Lower lobe of right lung (tissue), 2 donors: ENCODE data around the gene MYH15. TPM values are rescaled to one million over a fixed set of nuclear protein-coding genes. Genes with fewer than 3 reads are reported as not detected.

Source experiments
- ATAC-seq, 2 donors: fragments of 200-7000 bp; cut with Tn5 transposase; one replicate each; pipeline ENCODE4 v1.9.1; 2020 to 2022; ENCODE audit warnings: mild to moderate bottlenecking in 2 of 2, moderate library complexity in 2 of 2
- DNase-seq: peaks from one replicate; pipeline ENCODE4 v3.0.0-alpha.2; 2020
- H3K27ac ChIP-seq: fragments of 200-600 bp; one replicate; pipeline ENCODE4 v1.8.0; 2022
- H3K27me3 ChIP-seq: fragments of 200-600 bp; one replicate; pipeline ENCODE4 v1.8.0; 2022; ENCODE audit warnings: low read depth
- H3K36me3 ChIP-seq: fragments of 200-600 bp; one replicate; pipeline ENCODE4 v1.8.0; 2022; ENCODE audit warnings: mild to moderate bottlenecking
- H3K4me1 ChIP-seq: fragments of 200-600 bp; one replicate; pipeline ENCODE4 v1.8.0; 2022
- H3K4me3 ChIP-seq: fragments of 200-600 bp; one replicate; pipeline ENCODE4 v1.8.0; 2022; ENCODE audit warnings: mild to moderate bottlenecking
- H3K9me3 ChIP-seq: fragments of 200-600 bp; one replicate; pipeline ENCODE4 v1.8.0; 2022
- intact Hi-C: fragments of 100-400 bp; cut with DNase I; formaldehyde crosslinking; loops from one replicate; pipeline ENCODE4 v1.11.0; 2022
- total RNA-seq: library from RNA; stranded (reverse); fragmentation: NEBNext Ultra II Directional; extraction: Animal tissue kit (Norgen Biotek cat#: 25700); gene quantifications from one replicate; pipeline ENCODE4 v1.2.1, GENCODE V29; 2021
- TF ChIP-seq, protein P1 (sequence below): fragments of 200-600 bp; IDR thresholded peaks from one replicate; pipeline ENCODE4 v1.8.0; 2022; ENCODE audit warnings: antibody characterized with exemption, mild to moderate bottlenecking
- donor health status: DM: no; HTN: yes; CAD: no; lungs with severe emphysema.

The MYH15 gene
- total RNA-seq, 1 donor from 2014 or later = 1.0 TPM

DNA sequence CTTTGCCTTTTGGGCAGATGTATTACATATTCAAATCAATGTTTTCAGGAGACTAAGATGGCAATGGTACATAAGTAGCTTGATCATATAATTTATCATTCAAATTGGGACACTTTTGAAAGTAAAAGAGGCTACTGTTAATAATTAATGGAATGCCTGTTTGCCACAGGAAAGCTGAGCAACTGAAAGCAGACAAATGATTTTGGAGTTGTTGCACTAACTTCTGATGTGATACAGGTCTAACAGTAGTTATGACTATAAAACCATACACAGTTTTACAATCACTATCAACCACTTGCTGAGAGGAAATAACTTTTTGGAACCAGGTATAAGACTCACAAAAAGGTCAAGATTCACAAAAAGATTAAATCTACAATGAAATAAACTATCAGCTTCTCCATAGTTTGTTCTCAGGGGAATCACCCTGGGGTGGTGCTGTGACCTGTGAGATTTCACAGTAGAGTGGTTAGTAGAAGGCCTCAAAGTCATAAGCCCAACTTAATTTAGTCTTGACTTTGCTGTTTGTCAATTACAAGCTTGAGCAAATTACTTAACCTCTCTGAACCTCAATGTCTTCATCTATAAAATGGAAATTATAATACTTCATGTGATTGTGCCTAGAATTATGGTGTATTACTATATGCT lies 171.4 kb downstream of the MYH15 start:
- intact Hi-C loops = no loop called here
- Histone ChIP-seq H3K4me1 (no peaks in the 10 kb centered on the region), H3K36me3 (no peaks in the 10 kb centered on the region), H3K27me3 (no peaks in the 10 kb centered on the region), H3K4me3 (no peak overlapping the region), H3K9me3 (no peaks in the 10 kb centered on the region), H3K27ac (no peak overlapping the region)
- DNase-seq (no peak), ATAC-seq (no peak)
- TF ChIP-seq, protein P1, sequence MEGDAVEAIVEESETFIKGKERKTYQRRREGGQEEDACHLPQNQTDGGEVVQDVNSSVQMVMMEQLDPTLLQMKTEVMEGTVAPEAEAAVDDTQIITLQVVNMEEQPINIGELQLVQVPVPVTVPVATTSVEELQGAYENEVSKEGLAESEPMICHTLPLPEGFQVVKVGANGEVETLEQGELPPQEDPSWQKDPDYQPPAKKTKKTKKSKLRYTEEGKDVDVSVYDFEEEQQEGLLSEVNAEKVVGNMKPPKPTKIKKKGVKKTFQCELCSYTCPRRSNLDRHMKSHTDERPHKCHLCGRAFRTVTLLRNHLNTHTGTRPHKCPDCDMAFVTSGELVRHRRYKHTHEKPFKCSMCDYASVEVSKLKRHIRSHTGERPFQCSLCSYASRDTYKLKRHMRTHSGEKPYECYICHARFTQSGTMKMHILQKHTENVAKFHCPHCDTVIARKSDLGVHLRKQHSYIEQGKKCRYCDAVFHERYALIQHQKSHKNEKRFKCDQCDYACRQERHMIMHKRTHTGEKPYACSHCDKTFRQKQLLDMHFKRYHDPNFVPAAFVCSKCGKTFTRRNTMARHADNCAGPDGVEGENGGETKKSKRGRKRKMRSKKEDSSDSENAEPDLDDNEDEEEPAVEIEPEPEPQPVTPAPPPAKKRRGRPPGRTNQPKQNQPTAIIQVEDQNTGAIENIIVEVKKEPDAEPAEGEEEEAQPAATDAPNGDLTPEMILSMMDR = no peak

DNA sequence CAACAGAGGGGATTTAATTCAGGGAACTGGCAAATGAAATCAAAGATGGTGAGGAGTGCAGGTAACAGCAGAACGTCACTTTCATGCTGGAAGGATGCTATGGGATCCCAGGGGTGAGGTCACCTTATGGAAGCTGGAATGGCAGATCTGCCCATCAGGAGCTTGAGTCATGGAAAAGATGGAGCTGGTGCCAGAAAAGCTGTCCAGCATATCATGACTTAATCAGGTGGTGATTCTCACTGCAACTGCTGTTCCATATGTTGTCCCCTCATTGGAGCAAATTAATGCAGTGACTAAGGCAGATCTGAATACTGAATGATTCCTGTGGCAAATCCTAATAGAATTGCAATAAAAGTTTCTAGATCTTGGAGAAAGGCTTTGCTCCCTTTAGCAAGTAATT lies 175.7 kb downstream of the MYH15 start:
- TF ChIP-seq, protein P1 = no peak
- intact Hi-C loops = no loop called here
- no peaks in the 10 kb centered on the region for H3K27me3 ChIP-seq
- H3K27ac ChIP-seq = no peak overlapping the region
- no peaks in the 10 kb centered on the region for H3K9me3 ChIP-seq
- H3K4me1 ChIP-seq = no peaks in the 10 kb centered on the region
- no peak for DNase-seq
- ATAC-seq = no peak
- no peaks in the 10 kb centered on the region for H3K36me3 ChIP-seq
- H3K4me3 ChIP-seq = no peak overlapping the region

DNA sequence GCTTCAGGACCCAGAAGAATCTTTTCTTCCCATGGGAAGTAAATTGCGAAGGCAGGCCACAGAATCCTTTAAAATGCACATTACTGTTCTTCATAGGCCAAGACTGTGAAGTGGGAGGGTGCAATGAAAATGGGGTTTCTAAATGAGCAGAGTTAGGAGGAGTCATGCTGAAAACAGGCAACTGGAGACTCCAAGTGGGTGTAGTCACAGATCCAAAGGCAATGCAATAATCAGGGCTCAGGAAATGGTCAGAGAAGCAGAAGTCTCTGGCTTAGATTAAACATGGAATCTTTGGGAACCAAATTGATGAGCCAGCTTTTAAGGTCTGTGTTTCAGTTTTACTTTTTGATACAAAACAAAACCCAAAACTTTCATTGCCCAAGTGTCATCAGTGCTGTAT lies 176.4 kb downstream of the MYH15 start:
- Histone ChIP-seq H3K27ac (no peak overlapping the region), H3K36me3 (no peaks in the 10 kb centered on the region), H3K27me3 (no peaks in the 10 kb centered on the region), H3K4me3 (no peak overlapping the region), H3K9me3 (no peaks in the 10 kb centered on the region), H3K4me1 (peaks cover under 1% of the 10 kb centered on the region)
- TF ChIP-seq, protein P1 = no peak
- ATAC-seq (no peak), DNase-seq (no peak)
- intact Hi-C loops = no loop called here

- Histone ChIP-seq H3K27ac (no peak overlapping the region), H3K4me1 (peaks cover 4% of the 10 kb centered on the region), H3K4me3 (no peak overlapping the region), H3K36me3 (no peaks in the 10 kb centered on the region), H3K9me3 (no peaks in the 10 kb centered on the region), H3K27me3 (no peaks in the 10 kb centered on the region)
- DNase-seq = no peak
- ATAC-seq = no peak
- intact Hi-C loops = no loop called here
- TF ChIP-seq, protein P1 = no peak
These were observed 178.6 kb downstream of the MYH15 start for GRCh38 chr3:108331792-108332191.

Other genes starting within 250 kb of the MYH15 start
- 4.9 TPM for gene HHLA2, start 214.0 kb downstream of the MYH15 start, total RNA-seq
- gene CIP2A, start 78.8 kb upstream of the MYH15 start, total RNA-seq = 3.2 TPM
- 13.5 TPM for gene DZIP3, start 79.1 kb upstream of the MYH15 start, total RNA-seq
- not detected for gene RETNLB, start 246.8 kb upstream of the MYH15 start, total RNA-seq